ENCODE data around the gene GPI.
"Not testable (repeated sequence)": the region's sequence is repeated elsewhere in the genome, so short reads cannot be mapped to it uniquely, and the experiment has no call there.

Gene GPI

DNA sequence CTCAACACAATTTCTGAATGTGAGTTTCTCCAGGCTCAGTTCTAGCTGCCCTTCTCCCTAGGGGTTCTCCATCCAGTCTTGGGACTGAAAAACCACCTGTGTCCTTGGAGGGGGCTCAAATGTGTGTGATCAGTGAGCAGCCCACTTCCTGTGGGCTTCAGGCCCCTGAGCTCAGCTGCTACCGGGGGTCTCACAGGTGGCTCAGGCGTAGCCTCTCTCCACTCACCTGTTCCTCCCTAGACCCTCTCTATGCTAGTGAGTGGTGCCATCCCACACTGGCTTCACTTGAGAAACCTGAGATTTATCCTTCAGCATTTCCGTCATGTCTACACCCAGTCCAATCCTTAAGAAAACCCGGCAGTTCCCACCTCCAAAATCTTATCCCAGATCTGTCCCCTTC, 39.8 kb upstream of the GPI start:
- WGBS, 2 experiments (ENCODE audit: insufficient coverage in 2 of 2): 94 to 96% methylated on average over 4 of the region's 4 CpGs
- no peak overlapping the region for H3K27ac ChIP-seq (ENCODE audit: low read depth, low read length, severe bottlenecking)
- peaks cover 81% of the 10 kb centered on the region for H3K36me3 ChIP-seq (ENCODE audit: control insufficient read depth, insufficient read depth, low read length)

DNA sequence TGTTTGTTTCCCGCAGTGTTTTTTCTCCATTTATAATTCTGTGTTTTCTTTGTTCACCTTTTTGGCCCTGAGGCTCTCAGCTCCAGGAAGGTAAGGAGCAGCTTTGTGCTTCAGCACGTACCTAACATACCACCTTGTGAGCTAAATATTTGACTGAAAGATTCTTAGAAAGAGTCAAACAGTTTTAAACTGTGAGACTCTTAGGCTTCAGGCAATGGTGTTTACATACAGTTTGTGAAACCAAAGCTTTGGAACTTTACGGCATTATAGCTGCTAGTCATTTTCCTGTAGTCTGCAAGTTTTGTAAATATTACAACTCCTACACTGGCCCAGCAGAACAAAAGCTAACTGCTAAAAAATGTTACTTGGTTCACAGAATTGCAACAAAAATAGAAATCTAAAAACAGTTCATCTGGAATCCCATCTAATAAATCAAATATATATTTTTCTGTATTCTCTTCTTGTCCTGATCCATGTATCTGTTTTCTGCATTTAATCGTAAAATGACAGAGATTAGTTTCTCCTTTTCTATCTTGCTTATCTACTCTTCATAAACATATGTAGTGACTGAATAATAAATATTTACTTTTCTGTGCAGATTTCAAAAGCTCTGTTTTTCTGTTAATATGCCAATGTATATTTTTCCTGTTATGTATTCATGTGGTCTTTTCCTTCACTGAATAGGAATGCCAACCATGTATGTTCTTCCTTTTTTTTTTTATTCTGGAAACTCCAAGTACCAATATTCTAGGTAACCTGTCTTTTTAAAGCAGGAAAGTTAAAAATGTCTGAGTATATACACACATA, 38.8 kb upstream of the GPI start:
- Histone ChIP-seq H3K9me3 (ENCODE audit: control insufficient read depth, low read length) (no peaks in the 10 kb centered on the region), H3K4me3 (ENCODE audit: extremely low read depth, insufficient read depth, low read length, poor library complexity, severe bottlenecking) (no peak overlapping the region), H3K36me3 (ENCODE audit: control insufficient read depth, insufficient read depth, low read length) (peaks cover 84% of the 10 kb centered on the region), H3K27ac (ENCODE audit: low read depth, low read length, severe bottlenecking) (no peak overlapping the region), H3K4me1 (ENCODE audit: control insufficient read depth, insufficient read depth, low read length, poor library complexity, severe bottlenecking) (peaks cover 9% of the 10 kb centered on the region)
- 93% methylated on average over 3 of the region's 4 CpGs; no CpG with 5 or more reads in 1 of the 2 experiments for WGBS, 2 experiments (ENCODE audit: insufficient coverage in 2 of 2)

More for the DNA sequence above, 39.8 kb upstream of the GPI start:
- Histone ChIP-seq H3K9me3 (ENCODE audit: control insufficient read depth, low read length) (no peaks in the 10 kb centered on the region), H3K4me3 (ENCODE audit: extremely low read depth, insufficient read depth, low read length, poor library complexity, severe bottlenecking) (no peak overlapping the region), H3K4me1 (ENCODE audit: control insufficient read depth, insufficient read depth, low read length, poor library complexity, severe bottlenecking) (peaks cover 9% of the 10 kb centered on the region)

DNA sequence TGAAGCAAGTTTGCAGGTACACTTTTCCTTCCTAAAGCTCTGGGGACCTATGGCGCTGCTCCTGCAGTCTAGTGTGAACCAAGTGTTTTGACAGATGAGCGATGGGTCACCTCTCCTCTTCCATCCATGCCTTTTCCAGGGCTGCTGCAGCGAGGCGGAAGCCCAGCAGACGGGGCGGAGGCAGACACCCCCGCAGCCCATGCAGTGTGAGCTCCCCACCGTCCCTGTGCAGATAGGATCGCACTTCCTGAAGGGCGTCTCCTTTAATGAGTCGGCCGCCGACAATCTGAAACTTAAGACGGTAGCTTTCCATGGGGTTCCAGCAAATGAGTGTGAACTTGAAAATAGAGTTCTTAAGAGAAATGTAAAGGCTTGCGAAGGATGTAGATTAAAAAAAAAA, 37.1 kb upstream of the GPI start:
- Histone ChIP-seq H3K27ac (ENCODE audit: low read depth, low read length, severe bottlenecking) (no peak overlapping the region), H3K4me1 (ENCODE audit: control insufficient read depth, insufficient read depth, low read length, poor library complexity, severe bottlenecking) (peaks cover 9% of the 10 kb centered on the region), H3K4me3 (ENCODE audit: extremely low read depth, insufficient read depth, low read length, poor library complexity, severe bottlenecking) (no peak overlapping the region), H3K9me3 (ENCODE audit: control insufficient read depth, low read length) (no peaks in the 10 kb centered on the region), H3K36me3 (ENCODE audit: control insufficient read depth, insufficient read depth, low read length) (peaks cover 80% of the 10 kb centered on the region)
- WGBS, 2 experiments (ENCODE audit: insufficient coverage in 2 of 2): 93 to 94% methylated on average over 15 of the region's 15 CpGs

DNA sequence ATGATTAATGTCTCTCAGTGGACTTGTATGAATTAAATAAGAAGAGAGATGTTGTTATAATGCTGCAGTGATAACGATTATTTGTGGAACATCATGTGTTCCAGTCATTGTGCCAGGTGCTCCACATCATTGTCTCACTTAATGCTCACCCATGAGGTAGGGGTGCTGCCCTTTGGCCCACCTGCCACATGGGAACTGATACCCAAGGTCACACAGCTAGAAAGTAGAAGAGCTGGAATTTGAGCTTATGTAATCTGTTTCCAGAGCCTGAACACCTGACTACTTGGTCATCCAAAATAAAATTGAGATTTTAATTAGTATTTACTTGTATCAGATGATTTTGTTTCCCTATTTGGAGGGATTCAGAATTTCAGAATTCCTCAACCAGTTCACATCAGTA, 36.0 kb upstream of the GPI start:
- WGBS, 2 experiments (ENCODE audit: insufficient coverage in 2 of 2): 83 to 100% methylated on average over 1 of the region's 1 CpG
- Histone ChIP-seq H3K4me1 (ENCODE audit: control insufficient read depth, insufficient read depth, low read length, poor library complexity, severe bottlenecking) (peaks cover 9% of the 10 kb centered on the region), H3K27ac (ENCODE audit: low read depth, low read length, severe bottlenecking) (no peak overlapping the region), H3K9me3 (ENCODE audit: control insufficient read depth, low read length) (no peaks in the 10 kb centered on the region), H3K4me3 (ENCODE audit: extremely low read depth, insufficient read depth, low read length, poor library complexity, severe bottlenecking) (no peak overlapping the region), H3K36me3 (ENCODE audit: control insufficient read depth, insufficient read depth, low read length) (peaks cover 81% of the 10 kb centered on the region)

DNA sequence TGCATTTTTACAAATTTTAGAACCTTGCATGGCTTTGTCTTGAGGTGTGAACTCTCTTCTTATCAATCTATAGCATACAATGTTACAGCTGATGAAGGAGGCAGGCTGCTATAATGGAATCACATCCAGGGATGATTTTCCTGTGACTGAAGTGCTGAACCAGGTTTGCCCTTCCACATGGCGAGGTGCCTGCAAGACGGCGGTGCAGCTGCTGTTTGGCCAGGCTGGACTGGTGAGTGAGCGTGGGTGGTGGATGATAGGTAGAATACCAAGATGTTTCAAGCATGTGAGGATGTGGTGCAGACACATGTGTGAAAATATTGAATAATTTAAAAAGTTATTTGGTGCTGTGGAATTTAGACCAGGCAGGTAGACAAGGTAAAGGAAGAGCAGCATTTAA, 34.9 kb upstream of the GPI start:
- Histone ChIP-seq H3K27ac (ENCODE audit: low read depth, low read length, severe bottlenecking) (no peak overlapping the region), H3K4me1 (ENCODE audit: control insufficient read depth, insufficient read depth, low read length, poor library complexity, severe bottlenecking) (peaks cover 9% of the 10 kb centered on the region), H3K36me3 (ENCODE audit: control insufficient read depth, insufficient read depth, low read length) (peaks cover 81% of the 10 kb centered on the region), H3K4me3 (ENCODE audit: extremely low read depth, insufficient read depth, low read length, poor library complexity, severe bottlenecking) (no peak overlapping the region), H3K9me3 (ENCODE audit: control insufficient read depth, low read length) (no peaks in the 10 kb centered on the region)
- WGBS, 2 experiments (ENCODE audit: insufficient coverage in 2 of 2): 97 to 98% methylated on average over 4 of the region's 4 CpGs

DNA sequence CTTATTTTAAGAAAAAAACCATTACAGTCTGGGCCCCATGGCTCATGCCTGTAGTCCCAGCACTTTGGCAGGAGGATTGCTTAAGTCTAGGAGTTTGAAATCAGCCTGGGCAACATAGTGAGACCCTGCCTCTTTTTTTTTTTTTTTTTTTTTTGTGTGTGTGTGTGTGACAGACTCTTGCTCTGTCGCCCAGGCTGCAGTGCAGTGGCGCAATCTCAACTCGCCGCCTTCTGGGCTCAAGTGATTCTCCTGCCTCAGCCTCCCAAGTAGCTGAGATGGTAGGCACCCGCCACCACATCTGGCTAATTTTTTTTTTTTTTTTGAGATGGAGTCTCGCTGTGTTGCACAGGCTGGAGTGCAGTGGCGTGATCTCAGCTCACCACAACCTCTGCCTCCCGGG, 34.4 kb upstream of the GPI start:
- not testable (repeated sequence) for H3K4me1 ChIP-seq (ENCODE audit: control insufficient read depth, insufficient read depth, low read length, poor library complexity, severe bottlenecking); H3K4me3 ChIP-seq (ENCODE audit: extremely low read depth, insufficient read depth, low read length, poor library complexity, severe bottlenecking); H3K9me3 ChIP-seq (ENCODE audit: control insufficient read depth, low read length); H3K27ac ChIP-seq (ENCODE audit: low read depth, low read length, severe bottlenecking)
- peaks cover 80% of the 10 kb centered on the region for H3K36me3 ChIP-seq (ENCODE audit: control insufficient read depth, insufficient read depth, low read length)
- WGBS, 2 experiments (ENCODE audit: insufficient coverage in 2 of 2): 90 to 100% methylated on average over 1 to 3 of the region's 8 CpGs

DNA sequence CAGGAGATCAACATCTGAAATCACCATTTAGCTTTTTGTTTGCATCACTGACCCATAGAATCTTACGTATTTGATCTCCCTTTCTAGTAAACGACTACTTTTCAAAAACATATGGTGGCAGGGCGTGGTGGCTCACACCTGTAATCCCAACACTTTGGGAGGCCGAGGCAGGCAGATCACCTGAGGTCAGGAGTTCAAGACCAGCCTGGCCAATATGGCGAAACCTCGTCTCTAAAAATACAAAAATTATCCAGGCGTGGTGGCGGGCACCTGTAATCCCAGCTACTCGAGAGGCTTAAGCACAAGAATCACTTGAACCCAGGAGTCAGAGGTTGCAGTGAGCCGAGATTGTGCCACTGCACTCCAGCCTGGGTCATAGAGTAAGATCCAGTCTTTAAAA, 33.4 kb upstream of the GPI start:
- H3K9me3 ChIP-seq (ENCODE audit: control insufficient read depth, low read length); H3K27ac ChIP-seq (ENCODE audit: low read depth, low read length, severe bottlenecking); H3K4me1 ChIP-seq (ENCODE audit: control insufficient read depth, insufficient read depth, low read length, poor library complexity, severe bottlenecking); H3K4me3 ChIP-seq (ENCODE audit: extremely low read depth, insufficient read depth, low read length, poor library complexity, severe bottlenecking): not testable (repeated sequence)
- 95 to 99% methylated on average over 10 of the region's 10 CpGs for WGBS, 2 experiments (ENCODE audit: insufficient coverage in 2 of 2)
- peaks cover 77% of the 10 kb centered on the region for H3K36me3 ChIP-seq (ENCODE audit: control insufficient read depth, insufficient read depth, low read length)

DNA sequence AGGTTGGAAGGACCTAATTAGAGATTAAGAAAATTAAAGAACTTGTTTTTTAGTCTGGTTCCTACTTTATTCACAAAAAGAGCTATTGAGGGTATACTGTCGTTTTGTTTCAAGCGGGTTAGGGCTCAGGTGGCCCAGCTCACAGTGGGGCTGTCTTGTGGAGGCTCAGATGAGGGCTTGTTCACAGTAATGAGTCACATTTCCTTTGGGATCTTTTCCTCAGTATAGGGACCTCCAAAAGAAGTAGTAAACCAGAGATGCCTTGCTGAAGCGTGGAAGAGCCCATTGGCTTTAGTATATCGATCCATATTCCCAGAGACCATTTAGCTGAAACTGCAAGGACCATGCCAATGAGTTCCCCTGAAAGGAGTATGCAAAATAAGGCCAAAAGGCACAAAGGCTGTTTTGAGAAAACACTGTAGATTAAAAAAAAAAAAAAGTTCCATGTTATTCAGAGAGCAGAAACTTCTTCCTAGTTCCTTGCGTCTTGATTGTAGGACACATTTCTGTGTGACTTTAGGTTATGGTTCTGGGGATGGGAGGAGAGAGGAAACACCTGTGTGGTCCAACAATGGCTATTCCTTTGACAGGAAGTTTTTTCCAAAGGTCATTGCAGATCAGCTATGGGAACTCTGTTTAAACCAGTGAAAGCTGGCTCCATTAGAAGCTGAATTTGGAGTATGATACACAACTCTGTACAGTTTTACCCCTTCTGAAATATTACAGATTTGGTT, 32.8 kb upstream of the GPI start:
- Histone ChIP-seq H3K4me1 (ENCODE audit: control insufficient read depth, insufficient read depth, low read length, poor library complexity, severe bottlenecking) (peaks cover 9% of the 10 kb centered on the region), H3K4me3 (ENCODE audit: extremely low read depth, insufficient read depth, low read length, poor library complexity, severe bottlenecking) (no peak overlapping the region), H3K9me3 (ENCODE audit: control insufficient read depth, low read length) (no peaks in the 10 kb centered on the region), H3K36me3 (ENCODE audit: control insufficient read depth, insufficient read depth, low read length) (peaks cover 77% of the 10 kb centered on the region), H3K27ac (ENCODE audit: low read depth, low read length, severe bottlenecking) (peak overlapping the region; percentile 30)
- WGBS, 2 experiments (ENCODE audit: insufficient coverage in 2 of 2): 96 to 100% methylated on average over 3 to 4 of the region's 5 CpGs

DNA sequence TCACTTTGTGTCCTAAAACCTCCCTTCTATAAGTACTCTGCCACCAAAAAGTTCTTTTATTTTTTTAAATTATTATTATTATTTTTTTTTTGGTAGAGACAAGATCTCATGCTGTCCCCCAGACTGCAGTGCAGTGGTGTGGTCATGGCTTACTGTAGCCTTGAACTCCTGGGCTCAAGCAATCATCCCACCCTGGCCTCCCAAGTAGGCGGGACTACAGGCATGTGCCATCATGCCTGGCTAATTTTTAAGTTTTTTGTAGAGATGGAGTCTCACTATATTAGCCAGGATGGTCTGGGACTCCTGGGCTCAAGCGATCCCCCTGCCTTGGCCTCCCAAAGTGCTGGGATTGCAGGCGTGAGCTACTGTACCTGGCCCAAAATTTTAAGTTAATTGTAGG, 29.1 kb upstream of the GPI start:
- Histone ChIP-seq H3K27ac (ENCODE audit: low read depth, low read length, severe bottlenecking) (no peak overlapping the region), H3K4me1 (ENCODE audit: control insufficient read depth, insufficient read depth, low read length, poor library complexity, severe bottlenecking) (no peaks in the 10 kb centered on the region), H3K9me3 (ENCODE audit: control insufficient read depth, low read length) (no peaks in the 10 kb centered on the region), H3K36me3 (ENCODE audit: control insufficient read depth, insufficient read depth, low read length) (peaks cover 78% of the 10 kb centered on the region), H3K4me3 (ENCODE audit: extremely low read depth, insufficient read depth, low read length, poor library complexity, severe bottlenecking) (no peak overlapping the region)
- WGBS, 2 experiments (ENCODE audit: insufficient coverage in 2 of 2): 80 to 83% methylated on average over 1 to 2 of the region's 3 CpGs

DNA sequence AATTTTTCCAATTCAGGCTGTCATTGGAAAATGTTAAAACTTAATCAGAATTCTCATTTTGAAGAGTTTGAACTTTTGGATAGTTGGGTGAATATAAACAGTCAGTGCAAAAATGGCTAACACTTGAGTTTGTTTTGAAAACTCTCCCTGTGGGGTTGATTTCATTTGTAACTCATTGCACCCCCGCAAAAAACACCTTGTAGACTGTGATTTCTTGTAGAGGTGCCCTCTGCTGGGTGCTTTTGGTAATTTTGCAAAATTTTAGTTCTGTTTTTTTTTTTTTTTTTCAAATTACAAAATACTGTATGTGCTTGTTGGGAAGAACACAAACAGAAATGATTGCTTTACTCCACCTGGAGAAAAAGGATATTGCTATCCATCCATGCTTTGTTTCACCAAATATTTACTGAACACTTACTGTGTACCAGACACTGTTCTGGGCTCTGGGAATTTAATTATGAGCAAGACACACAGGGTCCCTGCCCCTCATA, 28.2 kb upstream of the GPI start:
- Histone ChIP-seq H3K27ac (ENCODE audit: low read depth, low read length, severe bottlenecking) (no peak overlapping the region), H3K36me3 (ENCODE audit: control insufficient read depth, insufficient read depth, low read length) (peaks cover 80% of the 10 kb centered on the region), H3K4me1 (ENCODE audit: control insufficient read depth, insufficient read depth, low read length, poor library complexity, severe bottlenecking) (no peaks in the 10 kb centered on the region), H3K9me3 (ENCODE audit: control insufficient read depth, low read length) (no peaks in the 10 kb centered on the region), H3K4me3 (ENCODE audit: extremely low read depth, insufficient read depth, low read length, poor library complexity, severe bottlenecking) (no peak overlapping the region)
- WGBS, 2 experiments (ENCODE audit: insufficient coverage in 2 of 2): no CpG with 5 or more reads among the region's 1 CpG

DNA sequence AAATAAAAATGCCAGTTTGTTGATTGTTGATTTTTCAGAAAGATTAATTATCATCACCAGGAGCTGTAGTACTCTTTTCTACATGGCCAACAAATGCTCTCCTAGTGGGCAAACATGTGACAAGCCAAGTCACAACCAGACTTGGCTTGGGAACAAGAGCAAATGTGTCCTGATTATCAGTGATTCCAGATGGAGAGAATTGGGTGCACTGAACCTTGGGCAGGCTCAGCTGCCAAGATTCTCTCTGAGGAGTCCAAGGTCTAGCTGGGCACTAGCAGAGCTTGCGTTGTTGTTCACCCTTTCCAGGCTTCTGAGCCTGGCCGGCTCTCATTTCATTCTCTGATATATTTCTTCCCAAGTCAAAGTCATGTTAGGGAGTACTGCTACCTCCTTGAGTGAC, 27.3 kb upstream of the GPI start:
- Histone ChIP-seq H3K4me1 (ENCODE audit: control insufficient read depth, insufficient read depth, low read length, poor library complexity, severe bottlenecking) (no peaks in the 10 kb centered on the region), H3K9me3 (ENCODE audit: control insufficient read depth, low read length) (no peaks in the 10 kb centered on the region), H3K4me3 (ENCODE audit: extremely low read depth, insufficient read depth, low read length, poor library complexity, severe bottlenecking) (no peak overlapping the region), H3K36me3 (ENCODE audit: control insufficient read depth, insufficient read depth, low read length) (peaks cover 83% of the 10 kb centered on the region), H3K27ac (ENCODE audit: low read depth, low read length, severe bottlenecking) (no peak overlapping the region)
- 100% methylated on average over 2 of the region's 2 CpGs for WGBS, 2 experiments (ENCODE audit: insufficient coverage in 2 of 2)
